Activated naive CD4-positive, alpha-beta T cell treated with anti-CD3 and anti-CD28 coated beads for 36 hours (primary cell): Measurements from ENCODE around the gene PPP1R15B. TPM values are rescaled to one million over a fixed set of nuclear protein-coding genes. Genes with fewer than 3 reads are reported as not detected.

Experiments
- CTCF ChIA-PET: fragments of 350-600 bp; sonication (Branson Sonifier 250); formaldehyde crosslinking; loops from one replicate; lab custom pipeline; 2021; ENCODE audit warnings: antibody characterized with exemption; lab: Charles Lee
- DNase-seq: peaks from one replicate; pipeline ENCODE4 v3.0.0-alpha.2; 2020
- H3K27ac Mint-ChIP-seq: one replicate; pipeline ENCODE4 v1.8.0; 2021; ENCODE audit warnings: mild to moderate bottlenecking, mixed read lengths
- H3K27me3 Mint-ChIP-seq: one replicate; pipeline ENCODE4 v1.8.0; 2021; ENCODE audit warnings: low read depth, mixed read lengths
- H3K36me3 Mint-ChIP-seq: one replicate; pipeline ENCODE4 v1.8.0; 2021; ENCODE audit warnings: low read depth, mixed read lengths
- H3K4me1 Mint-ChIP-seq: one replicate; pipeline ENCODE4 v1.8.0; 2021; ENCODE audit warnings: low read depth, mixed read lengths
- H3K4me3 Mint-ChIP-seq: one replicate; pipeline ENCODE4 v1.8.0; 2021; ENCODE audit warnings: mild to moderate bottlenecking, moderate library complexity, mixed read lengths
- H3K9me3 Mint-ChIP-seq: one replicate; pipeline ENCODE4 v1.8.0; 2021; ENCODE audit warnings: mixed read lengths
- intact Hi-C: fragments of 100-400 bp; cut with micrococcal nuclease; formaldehyde crosslinking; loops from one replicate; pipeline ENCODE4 v1.15.1; 2023
- total RNA-seq, 2 experiments: library from RNA; stranded (reverse); gene quantifications; one replicate each; pipeline ENCODE4 v1.2.3, GENCODE V29; 2021

PPP1R15B gene
- total RNA-seq, 2 experiments from 2014 or later: 63.7 to 65.6 TPM

DNA sequence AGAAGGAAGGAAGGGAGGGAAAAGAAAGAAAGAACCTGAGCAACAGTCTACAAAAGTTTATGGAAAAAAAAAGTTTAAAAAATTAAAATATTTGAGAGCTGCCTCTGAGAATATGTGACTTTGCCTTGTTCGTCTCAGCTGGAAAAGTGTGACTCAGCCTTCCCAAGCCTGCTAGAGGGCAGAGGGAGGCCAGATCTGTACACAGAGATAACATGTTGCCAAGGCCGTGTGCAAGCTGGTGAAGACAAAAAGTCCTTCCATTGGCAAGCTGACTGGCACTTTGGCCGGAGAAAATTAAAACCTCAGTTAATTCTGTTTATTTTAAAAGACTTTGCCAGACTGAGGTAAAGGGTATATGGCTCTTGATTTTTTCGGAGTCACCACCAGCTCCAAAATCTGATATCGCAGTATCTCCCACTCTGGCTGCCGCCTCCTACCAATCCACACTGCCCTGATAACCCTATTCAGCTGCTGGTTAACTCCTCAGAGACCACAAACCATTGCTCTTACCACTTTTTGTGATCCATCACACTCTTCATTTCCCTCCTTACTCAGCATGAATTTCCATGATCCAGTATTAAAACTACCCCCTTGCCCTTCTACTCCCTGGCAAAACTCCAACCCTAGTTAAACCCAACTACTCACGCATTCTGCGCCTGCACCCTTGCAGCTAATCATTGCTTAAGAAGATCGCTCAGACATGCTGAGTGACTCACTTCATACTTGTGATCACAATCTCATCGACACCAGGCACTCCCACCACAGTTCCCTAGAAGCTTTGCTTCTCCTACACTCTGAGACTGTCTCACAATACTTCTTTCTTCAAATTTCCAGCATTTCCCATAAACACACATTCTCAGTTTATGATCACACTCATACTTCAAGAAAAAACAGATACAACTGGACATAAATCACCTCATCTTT, 5.7 kb upstream of the PPP1R15B start:
- H3K4me1 Mint-ChIP-seq: peaks cover 19% of the 10 kb centered on the region

DNA sequence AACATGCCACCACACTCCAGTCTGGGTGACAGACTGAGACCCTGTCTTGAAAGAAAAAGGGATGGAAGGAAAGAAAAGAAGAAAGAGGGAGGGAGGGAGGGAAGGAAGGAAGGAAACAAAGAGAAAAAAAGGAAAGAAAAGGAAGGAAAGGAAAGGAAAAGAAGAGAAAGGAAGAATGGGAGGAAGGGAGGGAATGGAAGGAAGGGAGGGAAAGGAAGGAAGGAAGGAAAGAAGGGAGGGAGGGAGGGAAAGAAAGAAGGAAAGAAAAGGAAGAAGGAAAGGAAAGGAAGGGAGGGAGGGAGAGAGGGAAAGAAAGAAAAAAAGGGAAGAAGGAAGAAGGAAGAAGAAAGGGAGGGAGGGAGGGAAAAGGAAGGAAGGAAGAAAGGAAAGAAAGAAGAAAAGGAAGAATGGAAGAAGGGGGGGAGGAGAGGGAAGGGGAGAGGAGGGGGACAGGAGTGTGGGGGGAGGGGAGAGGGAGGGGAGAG, 5.0 kb upstream of the PPP1R15B start:
- H3K27me3 Mint-ChIP-seq: no peaks in the 10 kb centered on the region

More for the DNA sequence above, 5.7 kb upstream of the PPP1R15B start:
- Mint-ChIP-seq H3K9me3 (no peaks in the 10 kb centered on the region), H3K4me3 (no peak overlapping the region), H3K27me3 (no peaks in the 10 kb centered on the region), H3K27ac (no peak overlapping the region), H3K36me3 (peaks cover 1% of the 10 kb centered on the region)
- DNase-seq: peak; percentile 38
- CTCF ChIA-PET: interaction anchor here (0.6 to 2.7 kb wide), 5 partner anchors 14 to 86 kb away, joined by 3 to 7 read pairs (median 5); no protein-coding TSS in a partner anchor
- intact Hi-C loops: loop anchor here (2.0 to 10.0 kb wide), 3 partner anchors 13 to 817 kb away; partner anchors contain the start of gene ATP2B4

DNA sequence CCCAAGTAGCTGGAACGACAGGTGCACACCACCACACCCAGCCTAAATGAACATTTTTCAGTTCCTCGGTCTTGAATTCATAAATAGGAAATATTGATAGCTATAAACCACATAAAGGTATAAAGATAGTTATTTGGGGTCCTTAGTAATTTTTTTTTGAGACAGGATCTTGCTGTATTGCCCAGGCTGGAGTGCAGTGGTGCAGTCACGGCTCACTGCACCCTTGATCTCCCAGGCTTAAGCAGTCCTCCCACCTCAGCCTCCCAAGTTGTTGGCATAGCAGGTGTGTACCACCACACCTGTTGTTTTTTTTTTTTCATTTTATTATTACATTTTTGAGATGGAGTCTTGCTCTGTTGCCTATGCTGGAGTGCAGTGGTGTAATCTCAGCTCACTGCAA, 3.7 kb upstream of the PPP1R15B start:
- Mint-ChIP-seq H3K27me3 (no peaks in the 10 kb centered on the region), H3K36me3 (peaks cover 10% of the 10 kb centered on the region), H3K27ac (no peak overlapping the region), H3K4me1 (peaks cover 19% of the 10 kb centered on the region), H3K9me3 (no peaks in the 10 kb centered on the region), H3K4me3 (no peak overlapping the region)
- CTCF ChIA-PET: interaction anchor here (0.7 to 3.9 kb wide), 4 partner anchors 15 to 29 kb away, joined by 3 to 31 read pairs (median 9); no protein-coding TSS in a partner anchor
- intact Hi-C loops: loop anchor here (10.0 kb wide), 2 partner anchors 791 to 819 kb away; partner anchors contain the start of gene ATP2B4
- no peak for DNase-seq

More for the DNA sequence above, 5.0 kb upstream of the PPP1R15B start:
- no peak overlapping the region for H3K4me3 Mint-ChIP-seq
- H3K9me3 Mint-ChIP-seq: no peaks in the 10 kb centered on the region
- intact Hi-C loops: loop anchor here (2.0 to 10.0 kb wide), 3 partner anchors 14 to 818 kb away; partner anchors contain the start of gene ATP2B4
- no peak for DNase-seq
- peaks cover 1% of the 10 kb centered on the region for H3K36me3 Mint-ChIP-seq
- no peak overlapping the region for H3K27ac Mint-ChIP-seq
- peaks cover 21% of the 10 kb centered on the region for H3K4me1 Mint-ChIP-seq
- CTCF ChIA-PET: interaction anchor here (0.6 to 2.7 kb wide), 4 partner anchors 14 to 87 kb away, joined by 3 to 7 read pairs (median 6); no protein-coding TSS in a partner anchor

DNA sequence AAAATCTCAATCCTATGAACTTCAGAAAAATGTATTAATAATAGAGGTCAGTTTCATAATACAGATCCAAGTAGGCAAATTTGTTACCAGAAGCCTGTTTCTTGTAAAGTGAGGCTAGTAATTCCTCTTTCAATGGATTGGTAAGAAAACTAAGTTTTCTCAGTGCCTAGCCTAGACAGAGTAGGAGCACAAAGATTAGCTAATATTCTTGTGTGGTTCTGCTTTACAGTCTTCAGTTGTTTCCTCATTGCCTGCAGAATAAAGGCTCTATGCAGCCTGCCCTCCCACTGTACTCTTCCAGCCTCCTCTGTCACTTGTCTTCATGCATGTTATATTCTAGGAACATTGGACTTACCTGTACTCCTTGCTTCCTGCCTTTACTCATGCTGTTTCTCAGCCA, 2.4 kb upstream of the PPP1R15B start:
- Mint-ChIP-seq H3K36me3 (peaks cover 23% of the 10 kb centered on the region), H3K4me1 (peaks cover 18% of the 10 kb centered on the region), H3K27me3 (no peaks in the 10 kb centered on the region), H3K9me3 (no peaks in the 10 kb centered on the region), H3K4me3 (no peak overlapping the region), H3K27ac (peak overlapping the region; percentile 22)
- CTCF ChIA-PET: interaction anchor here (0.9 to 3.9 kb wide), 5 partner anchors 15 to 393 kb away, joined by 4 to 31 read pairs (median 13); no protein-coding TSS in a partner anchor
- intact Hi-C loops: loop anchor here (5.0 to 10.0 kb wide), 3 partner anchors 708 to 821 kb away; partner anchors contain the start of genes ATP2B4 and RBBP5
- no peak for DNase-seq

DNA sequence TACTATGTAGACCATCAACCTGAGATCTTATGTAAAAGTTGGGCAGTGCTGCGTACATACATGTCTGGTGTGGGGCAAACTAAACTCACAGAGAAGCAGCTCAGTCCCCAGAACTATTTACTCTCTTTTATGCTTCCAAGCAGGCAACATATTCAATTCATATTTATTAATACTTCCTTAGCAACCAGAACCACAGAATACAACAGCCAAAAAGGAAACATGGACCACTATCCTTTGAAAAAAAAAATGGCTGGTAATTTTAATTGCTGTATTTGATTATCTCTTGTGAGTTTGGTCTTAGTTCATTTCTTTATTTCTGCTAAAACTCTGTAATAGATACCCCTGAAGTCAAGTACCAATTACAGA, 1.5 kb upstream of the PPP1R15B start:
- Mint-ChIP-seq H3K27ac (peak overlapping the region; percentile 86), H3K4me3 (peak overlapping the region; percentile 59), H3K9me3 (no peaks in the 10 kb centered on the region), H3K4me1 (peaks cover 18% of the 10 kb centered on the region), H3K27me3 (no peaks in the 10 kb centered on the region), H3K36me3 (peaks cover 32% of the 10 kb centered on the region)
- DNase-seq: no peak
- CTCF ChIA-PET: interaction anchor here (0.6 to 3.9 kb wide), 5 partner anchors 15 to 394 kb away, joined by 3 to 31 read pairs (median 7); no protein-coding TSS in a partner anchor
- intact Hi-C loops: loop anchor here (2.0 to 10.0 kb wide), 5 partner anchors 32 to 822 kb away; partner anchors contain the start of genes ATP2B4, RBBP5 and SNRPE

DNA sequence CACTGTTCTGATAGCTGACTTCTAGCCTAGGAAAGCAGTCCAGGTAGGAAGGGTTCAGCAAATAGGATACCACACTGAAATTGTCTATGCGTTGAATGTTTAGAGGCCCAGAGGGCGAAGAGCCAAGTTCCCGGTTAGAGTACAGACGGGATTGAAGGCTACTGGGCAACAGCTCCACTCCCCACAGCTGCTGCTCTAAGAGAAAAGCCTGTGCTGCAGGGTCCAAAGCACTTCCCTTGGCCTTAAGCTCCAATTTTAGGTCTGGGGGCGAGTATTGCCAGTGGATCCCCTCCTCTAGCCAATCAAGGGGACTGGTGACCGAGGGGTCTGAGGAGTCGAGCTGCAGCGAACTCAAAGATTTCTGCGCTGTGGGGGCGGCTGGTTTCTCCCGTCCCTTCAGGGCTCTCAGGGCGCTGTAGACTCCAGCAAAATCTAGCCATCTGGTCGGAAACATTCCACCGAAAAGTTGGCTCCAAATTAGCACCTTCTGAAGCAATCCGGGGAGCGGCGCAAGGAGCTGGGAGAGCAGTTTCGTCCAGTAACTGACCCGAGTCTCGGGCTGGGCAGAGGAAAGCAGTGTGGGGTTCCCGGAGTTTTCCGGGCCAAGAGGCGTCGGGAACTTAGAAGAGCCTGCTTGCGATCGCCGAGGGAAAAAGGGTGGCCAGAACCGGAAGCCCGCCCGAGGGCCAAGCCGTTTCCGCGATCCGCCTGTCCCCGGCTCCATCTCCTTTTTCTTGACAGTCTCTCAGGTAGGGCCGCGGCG, 748 bp downstream of the PPP1R15B start:
- peak; percentile 49 for DNase-seq
- peaks cover 11% of the 10 kb centered on the region for H3K4me1 Mint-ChIP-seq
- peak overlapping the region; percentile 99 for H3K4me3 Mint-ChIP-seq
- CTCF ChIA-PET: interaction anchor here (0.8 to 3.3 kb wide), 3 partner anchors 10 to 17 kb away, joined by 3 to 26 read pairs (median 3); no protein-coding TSS in a partner anchor
- H3K9me3 Mint-ChIP-seq: no peaks in the 10 kb centered on the region
- peaks cover 48% of the 10 kb centered on the region for H3K36me3 Mint-ChIP-seq
- peak overlapping the region; percentile 99 for H3K27ac Mint-ChIP-seq
- intact Hi-C loops: loop anchor here (1.0 to 10.0 kb wide), 6 partner anchors 29 to 824 kb away; partner anchors contain the start of genes ATP2B4, PIK3C2B and RBBP5
- no peaks in the 10 kb centered on the region for H3K27me3 Mint-ChIP-seq

DNA sequence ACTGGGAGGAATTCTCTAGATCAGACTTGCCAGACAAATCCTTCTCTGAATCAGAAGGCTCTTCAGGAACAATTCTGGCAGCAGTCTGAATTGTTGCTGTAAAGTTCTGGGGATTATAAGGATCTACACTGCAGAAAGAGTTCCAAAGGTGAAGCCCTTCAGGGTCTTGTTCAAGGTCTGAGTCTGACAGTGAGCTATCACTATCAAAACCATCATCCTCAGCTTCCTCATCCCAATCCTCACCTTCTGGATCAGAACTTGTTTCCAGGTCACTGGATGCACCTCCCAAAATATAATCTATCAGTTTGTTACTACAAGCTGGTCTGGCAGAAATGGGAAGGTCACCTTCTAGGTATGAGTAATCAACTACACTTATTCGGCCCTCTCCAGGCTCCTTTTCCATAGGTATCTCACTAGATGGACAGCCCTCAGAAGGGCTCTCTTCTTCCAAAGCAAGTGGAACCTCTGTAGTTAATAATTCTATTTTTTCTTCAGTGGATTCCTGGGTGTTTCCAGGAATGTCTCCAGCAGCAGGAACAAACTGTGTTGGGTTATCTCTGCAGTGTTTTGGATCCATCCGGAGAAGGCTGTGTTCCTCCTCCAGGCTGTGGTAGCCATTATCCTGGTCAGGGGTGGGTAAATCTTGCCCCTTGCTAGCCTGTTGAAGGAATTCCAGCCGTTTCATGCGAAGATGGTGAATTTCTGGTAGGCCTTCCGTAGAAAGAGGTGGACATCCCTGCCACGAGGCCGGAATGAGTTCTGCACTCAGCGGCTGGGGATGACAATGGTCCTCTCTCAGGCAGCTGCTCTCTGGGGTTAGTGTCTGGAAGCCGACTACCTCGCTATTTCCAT, 1.6 kb downstream of the PPP1R15B start:
- no peak for DNase-seq

DNA sequence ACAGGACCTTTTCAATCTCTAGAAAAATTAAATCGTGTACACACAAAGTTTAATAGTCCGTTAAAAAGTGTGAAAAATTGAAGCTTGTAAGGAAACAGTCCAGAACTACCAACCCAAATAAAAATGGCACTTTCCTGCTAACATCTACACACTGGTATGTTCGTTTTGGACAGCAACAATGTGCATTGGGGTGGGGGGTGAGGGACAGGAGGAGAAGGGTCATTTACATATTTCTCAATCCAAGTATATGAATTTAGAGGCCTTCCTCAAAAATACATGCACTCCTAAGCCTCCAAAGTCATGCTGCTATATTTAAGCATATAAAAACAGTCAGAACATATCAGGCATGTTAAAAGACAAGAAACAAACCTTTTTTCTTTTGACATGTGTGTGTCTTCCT, 2.5 kb downstream of the PPP1R15B start:
- Mint-ChIP-seq H3K9me3 (no peaks in the 10 kb centered on the region), H3K4me1 (peaks cover 23% of the 10 kb centered on the region), H3K27me3 (no peaks in the 10 kb centered on the region), H3K4me3 (peak overlapping the region; percentile 99), H3K36me3 (peaks cover 58% of the 10 kb centered on the region), H3K27ac (peak overlapping the region; percentile 99)
- CTCF ChIA-PET: interaction anchor here (0.6 to 3.3 kb wide), 6 partner anchors 11 to 106 kb away, joined by 3 to 26 read pairs (median 4); partner anchors contain the start of genes MDM4 and PIK3C2B
- intact Hi-C loops: no loop called here
- peak; percentile 21 for DNase-seq

More for the DNA sequence above, 1.6 kb downstream of the PPP1R15B start:
- CTCF ChIA-PET: interaction anchor here (0.8 to 3.3 kb wide), 6 partner anchors 9 to 105 kb away, joined by 3 to 26 read pairs (median 3); partner anchors contain the start of gene MDM4
- Mint-ChIP-seq H3K4me3 (peak overlapping the region; percentile 99), H3K27ac (peak overlapping the region; percentile 99), H3K4me1 (peaks cover 15% of the 10 kb centered on the region), H3K9me3 (no peaks in the 10 kb centered on the region), H3K36me3 (peaks cover 52% of the 10 kb centered on the region), H3K27me3 (no peaks in the 10 kb centered on the region)
- intact Hi-C loops: loop anchor here (5.0 to 10.0 kb wide), 3 partner anchors 712 to 825 kb away; partner anchors contain the start of genes ATP2B4 and RBBP5

DNA sequence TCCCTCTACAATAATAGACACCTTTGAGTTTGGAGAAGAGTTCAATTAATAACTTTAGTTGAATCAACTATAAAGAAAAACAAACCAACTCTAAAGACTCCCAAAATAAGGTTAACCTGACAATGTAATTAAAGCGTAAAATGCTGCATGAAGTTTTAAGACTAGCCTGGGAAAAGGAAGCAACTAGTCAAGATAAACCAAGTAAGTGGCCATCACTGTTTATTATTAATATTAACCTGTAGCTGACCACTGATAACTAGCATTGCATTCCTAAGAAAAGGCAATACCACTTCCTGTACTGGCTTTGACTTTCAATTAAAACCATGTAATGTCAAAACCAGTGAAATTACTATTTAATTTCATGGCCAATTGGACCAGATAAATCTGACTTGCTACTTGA, 3.0 kb downstream of the PPP1R15B start:
- DNase-seq: no peak
- intact Hi-C loops: no loop called here
- H3K27me3 Mint-ChIP-seq: no peaks in the 10 kb centered on the region
- CTCF ChIA-PET: interaction anchor here (1.0 to 3.3 kb wide), 4 partner anchors 11 to 107 kb away, joined by 3 to 26 read pairs (median 7); partner anchors contain the start of gene MDM4
- H3K4me3 Mint-ChIP-seq: peak overlapping the region; percentile 99
- H3K9me3 Mint-ChIP-seq: no peaks in the 10 kb centered on the region
- peaks cover 28% of the 10 kb centered on the region for H3K4me1 Mint-ChIP-seq
- H3K27ac Mint-ChIP-seq: peak overlapping the region; percentile 99
- H3K36me3 Mint-ChIP-seq: peaks cover 63% of the 10 kb centered on the region

DNA sequence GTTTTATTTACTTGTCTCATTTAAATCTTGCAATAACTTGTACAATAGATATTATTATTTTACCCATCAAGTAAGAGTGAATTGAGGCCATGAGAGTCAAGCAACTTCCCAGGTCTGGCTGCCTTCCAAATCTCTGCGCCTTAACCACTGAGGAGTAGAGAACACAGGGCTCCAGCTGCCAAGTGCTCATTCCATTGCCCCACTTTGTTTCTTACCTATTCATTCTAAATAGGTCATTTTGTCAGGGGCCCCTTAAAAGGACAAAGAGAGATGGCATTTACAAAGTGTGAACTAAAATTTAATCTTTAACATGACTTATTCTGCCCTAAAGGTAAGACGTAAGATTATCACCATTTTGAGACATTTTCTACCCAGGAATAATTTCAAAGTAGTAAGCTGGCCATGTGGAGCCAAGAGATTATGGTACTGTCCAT, 3.5 kb downstream of the PPP1R15B start:
- peaks cover 63% of the 10 kb centered on the region for H3K36me3 Mint-ChIP-seq
- DNase-seq: peak; percentile 50
- intact Hi-C loops: no loop called here
- H3K27ac Mint-ChIP-seq: peak overlapping the region; percentile 99
- no peaks in the 10 kb centered on the region for H3K27me3 Mint-ChIP-seq
- no peaks in the 10 kb centered on the region for H3K9me3 Mint-ChIP-seq
- peaks cover 28% of the 10 kb centered on the region for H3K4me1 Mint-ChIP-seq
- peak overlapping the region; percentile 99 for H3K4me3 Mint-ChIP-seq
- CTCF ChIA-PET: interaction anchor here (0.6 to 3.3 kb wide), 5 partner anchors 9 to 107 kb away, joined by 3 to 26 read pairs (median 8); partner anchors contain the start of gene MDM4
